OCI-LY1 (cell line): ENCODE results near the gene EFNA3.

ENCODE experiments used
- EZH2 ChIP-seq: fragments of 200-600 bp; sonication (generic), shearing (Covaris generic); IDR thresholded peaks from 2 replicates; pipeline ENCODE4 v1.8.0; 2017; ENCODE audit warnings: borderline replicate concordance, mixed run types, mild to moderate bottlenecking, antibody characterized with exemption, low read length, moderate library complexity, mixed read lengths
- TF ChIP-seq, protein P1 (sequence below): fragments of 200-600 bp; sonication (generic), shearing (Covaris generic); IDR thresholded peaks from 2 replicates; pipeline ENCODE4 v1.5.1; 2017; ENCODE audit warnings: mild to moderate bottlenecking, antibody characterized with exemption, low read length, moderate library complexity, mixed read lengths

DNA sequence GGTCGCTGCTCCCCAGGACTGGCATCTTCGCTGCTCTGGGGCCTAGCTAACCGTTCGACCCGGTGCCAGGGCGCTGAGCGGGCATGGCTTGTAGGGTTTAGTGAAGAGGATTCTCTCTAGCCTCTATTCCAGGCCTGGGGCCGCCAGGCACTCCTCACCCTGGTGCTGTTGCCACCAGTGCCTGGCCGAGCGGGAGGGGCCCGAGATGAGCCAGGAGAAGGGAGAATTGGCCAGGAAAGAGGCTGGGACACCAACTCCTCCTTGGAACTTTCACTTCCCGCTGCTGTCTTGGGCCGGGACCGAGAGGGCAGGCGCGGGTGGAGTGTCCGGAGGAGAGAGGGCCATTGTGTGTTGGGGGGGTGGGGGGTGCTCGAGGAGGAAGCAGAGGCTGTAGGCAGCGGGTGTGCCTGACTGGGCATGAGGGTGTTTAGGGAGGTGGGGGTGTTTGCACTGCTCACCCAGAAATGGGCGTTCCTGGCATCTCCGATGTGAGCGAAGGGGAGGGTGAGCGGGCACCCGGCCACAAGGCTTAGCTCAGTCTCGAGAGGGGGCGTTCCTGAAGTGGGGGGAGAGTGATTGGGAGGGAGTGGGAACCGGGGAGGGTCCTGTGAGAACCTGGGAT, 26.7 kb upstream of the EFNA3 start:
- TF ChIP-seq EZH2, result no peak
- TF ChIP-seq, protein P1, sequence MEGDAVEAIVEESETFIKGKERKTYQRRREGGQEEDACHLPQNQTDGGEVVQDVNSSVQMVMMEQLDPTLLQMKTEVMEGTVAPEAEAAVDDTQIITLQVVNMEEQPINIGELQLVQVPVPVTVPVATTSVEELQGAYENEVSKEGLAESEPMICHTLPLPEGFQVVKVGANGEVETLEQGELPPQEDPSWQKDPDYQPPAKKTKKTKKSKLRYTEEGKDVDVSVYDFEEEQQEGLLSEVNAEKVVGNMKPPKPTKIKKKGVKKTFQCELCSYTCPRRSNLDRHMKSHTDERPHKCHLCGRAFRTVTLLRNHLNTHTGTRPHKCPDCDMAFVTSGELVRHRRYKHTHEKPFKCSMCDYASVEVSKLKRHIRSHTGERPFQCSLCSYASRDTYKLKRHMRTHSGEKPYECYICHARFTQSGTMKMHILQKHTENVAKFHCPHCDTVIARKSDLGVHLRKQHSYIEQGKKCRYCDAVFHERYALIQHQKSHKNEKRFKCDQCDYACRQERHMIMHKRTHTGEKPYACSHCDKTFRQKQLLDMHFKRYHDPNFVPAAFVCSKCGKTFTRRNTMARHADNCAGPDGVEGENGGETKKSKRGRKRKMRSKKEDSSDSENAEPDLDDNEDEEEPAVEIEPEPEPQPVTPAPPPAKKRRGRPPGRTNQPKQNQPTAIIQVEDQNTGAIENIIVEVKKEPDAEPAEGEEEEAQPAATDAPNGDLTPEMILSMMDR, result no peak
